ENCODE measurements around the gene VWA5B2.

Gene VWA5B2

GRCh38 chr3:184229394-184230080, at the start of gene VWA5B2:
TSS of gene VWA5B2 (plus strand) at chr3:184229585. CDS start at chr3:184230529, 944 bp downstream.
- no peak for FAIRE-seq

DNA sequence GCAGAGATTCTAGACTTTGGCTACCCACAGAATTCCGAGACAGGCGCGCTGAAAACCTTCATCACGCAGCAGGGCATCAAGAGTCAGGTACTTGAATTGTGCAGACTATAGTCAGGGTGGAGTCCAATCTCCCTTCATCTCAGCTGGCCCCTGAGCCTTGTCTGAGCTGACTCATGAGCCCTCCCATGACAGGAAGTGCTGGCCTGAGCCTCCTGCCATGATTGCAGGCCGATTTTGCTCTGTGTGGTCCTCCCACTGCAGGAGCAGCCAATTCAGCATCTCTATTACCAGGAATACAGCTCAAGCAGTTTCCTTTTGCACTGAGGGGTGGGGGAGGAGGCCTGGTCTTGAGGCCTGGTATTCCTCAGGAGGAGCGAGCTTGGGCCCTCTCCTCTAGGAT, 49.2 kb upstream of the VWA5B2 start:
- FAIRE-seq: no peak

DNA sequence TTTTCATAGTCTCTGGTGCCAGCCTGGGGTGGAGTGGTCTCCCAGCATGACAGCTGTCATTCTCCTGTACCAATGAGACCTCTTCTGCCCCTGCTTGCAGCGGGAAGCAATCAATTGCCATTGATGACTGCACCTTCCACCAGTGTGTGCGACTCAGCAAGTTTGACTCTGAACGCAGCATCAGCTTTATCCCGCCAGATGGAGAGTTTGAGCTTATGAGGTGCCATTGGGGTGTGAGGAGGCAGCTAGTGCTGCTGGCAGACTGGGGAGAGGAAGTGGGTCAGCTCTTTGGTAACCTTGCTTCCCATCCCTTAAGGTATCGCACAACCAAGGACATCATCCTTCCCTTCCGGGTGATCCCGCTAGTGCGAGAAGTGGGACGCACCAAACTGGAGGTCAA, 47.8 kb upstream of the VWA5B2 start:
- FAIRE-seq: no peak

DNA sequence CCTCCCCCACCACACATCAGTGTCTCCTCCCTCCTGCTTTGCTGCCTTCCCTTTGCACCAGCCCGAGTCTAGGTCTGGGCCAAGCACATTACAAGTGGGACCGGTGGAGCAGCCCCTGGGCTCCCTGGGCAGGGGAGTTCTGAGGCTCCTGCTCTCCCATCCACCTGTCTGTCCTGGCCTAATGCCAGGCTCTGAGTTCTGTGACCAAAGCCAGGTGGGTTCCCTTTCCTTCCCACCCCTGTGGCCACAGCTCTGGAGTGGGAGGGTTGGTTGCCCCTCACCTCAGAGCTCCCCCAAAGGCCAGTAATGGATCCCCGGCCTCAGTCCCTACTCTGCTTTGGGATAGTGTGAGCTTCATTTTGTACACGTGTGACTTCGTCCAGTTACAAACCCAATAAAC, 45.7 kb upstream of the VWA5B2 start:
- FAIRE-seq: no peak

- no peak for FAIRE-seq
Measured at GRCh38 chr3:184184546-184185230, 44.7 kb upstream of the VWA5B2 start.

DNA sequence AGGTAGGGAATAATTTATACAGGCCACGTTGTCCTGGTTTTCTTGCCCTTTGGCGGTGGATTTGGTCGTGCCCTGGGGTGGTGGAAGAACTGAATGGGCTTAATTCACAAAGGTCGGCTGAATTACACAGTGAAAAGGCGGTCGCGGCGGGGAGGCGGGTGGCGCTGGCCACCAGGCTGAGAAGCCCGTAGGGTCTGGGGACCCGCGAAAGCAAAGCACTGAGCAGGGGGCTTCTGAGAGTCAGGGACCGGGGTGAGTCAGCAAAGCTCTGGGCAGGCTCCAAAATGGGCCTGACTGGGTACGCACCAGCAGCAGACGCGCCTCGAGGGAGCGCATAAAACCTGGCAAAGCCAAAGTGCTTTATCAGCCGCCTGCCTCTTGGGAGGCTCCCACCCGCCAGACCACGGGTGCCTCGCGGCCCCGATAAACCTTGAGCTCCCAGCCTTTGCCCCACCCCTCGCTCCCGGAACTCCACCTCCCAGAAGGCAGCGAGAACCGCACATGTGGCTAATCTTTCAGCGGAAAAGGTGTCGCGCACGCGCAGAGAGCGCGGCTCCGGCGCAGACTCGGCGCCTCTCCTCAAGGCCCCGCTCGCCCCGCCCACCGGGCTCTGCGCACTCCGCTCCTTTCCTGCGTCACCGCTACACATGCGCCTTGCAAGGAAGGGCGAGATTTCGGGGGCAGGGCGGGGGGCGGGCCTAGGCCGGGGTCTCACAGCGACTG, 43.8 kb upstream of the VWA5B2 start:
- FAIRE-seq: peak; percentile 94

DNA sequence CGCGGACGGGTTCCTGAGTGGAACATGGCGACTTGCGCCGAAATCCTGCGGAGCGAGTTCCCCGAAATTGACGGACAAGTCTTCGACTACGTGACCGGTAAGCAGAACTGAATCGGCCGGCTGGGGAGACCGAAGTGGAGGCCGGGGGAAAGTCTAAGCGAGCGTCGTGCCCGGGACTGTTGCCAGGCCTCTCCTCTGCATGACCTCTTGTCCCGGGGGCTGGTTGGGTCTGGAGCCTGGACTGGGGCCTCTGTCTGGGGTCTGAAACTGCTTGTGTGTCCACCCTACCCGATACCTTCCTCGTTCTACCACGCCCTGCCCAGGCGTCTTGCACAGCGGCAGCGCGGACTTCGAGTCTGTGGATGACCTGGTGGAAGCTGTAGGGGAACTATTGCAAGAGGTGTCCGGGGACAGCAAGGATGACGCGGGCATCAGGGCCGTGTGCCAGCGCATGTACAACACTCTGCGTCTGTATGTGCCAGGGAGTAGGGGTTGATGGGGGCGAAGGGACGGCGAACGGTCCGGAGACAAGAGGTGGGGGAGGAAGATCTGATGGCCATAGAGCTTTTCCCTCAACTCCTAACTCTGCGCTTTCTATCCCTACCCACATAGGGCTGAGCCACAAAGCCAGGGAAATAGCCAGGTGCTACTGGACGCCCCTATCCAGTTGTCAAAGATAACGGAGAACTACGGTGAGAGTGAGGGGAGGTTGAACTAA, 43.0 kb upstream of the VWA5B2 start, which contains the start of gene ABCF3:
Gene ABCF3 (plus strand): TSS at position 16 of the 718 bp plus-strand sequence. CDS start 9 bp downstream, at position 25.
- FAIRE-seq: no peak

- FAIRE-seq: no peak
Measured at GRCh38 chr3:184186902-184187207, 42.5 kb upstream of the VWA5B2 start.

GRCh38 chr3:184188080-184188479, 41.3 kb upstream of the VWA5B2 start:
- FAIRE-seq: no peak

DNA sequence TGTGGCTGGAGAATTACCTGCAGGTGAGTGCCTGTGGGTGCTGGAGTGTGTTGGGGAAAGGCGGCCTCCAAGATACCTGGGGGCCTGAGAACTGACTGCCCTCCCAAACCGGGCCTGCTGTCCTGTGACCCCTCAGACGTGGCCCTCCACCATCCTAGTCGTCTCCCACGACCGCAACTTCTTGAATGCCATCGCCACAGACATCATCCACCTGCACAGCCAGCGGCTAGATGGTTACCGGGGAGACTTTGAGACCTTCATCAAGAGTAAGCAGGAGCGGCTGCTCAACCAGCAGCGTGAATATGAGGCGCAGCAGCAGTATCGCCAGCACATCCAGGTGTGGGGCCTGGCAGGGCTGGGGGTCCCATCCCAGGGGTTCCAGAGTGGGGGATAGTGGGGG, 40.0 kb upstream of the VWA5B2 start:
- FAIRE-seq: no peak

DNA sequence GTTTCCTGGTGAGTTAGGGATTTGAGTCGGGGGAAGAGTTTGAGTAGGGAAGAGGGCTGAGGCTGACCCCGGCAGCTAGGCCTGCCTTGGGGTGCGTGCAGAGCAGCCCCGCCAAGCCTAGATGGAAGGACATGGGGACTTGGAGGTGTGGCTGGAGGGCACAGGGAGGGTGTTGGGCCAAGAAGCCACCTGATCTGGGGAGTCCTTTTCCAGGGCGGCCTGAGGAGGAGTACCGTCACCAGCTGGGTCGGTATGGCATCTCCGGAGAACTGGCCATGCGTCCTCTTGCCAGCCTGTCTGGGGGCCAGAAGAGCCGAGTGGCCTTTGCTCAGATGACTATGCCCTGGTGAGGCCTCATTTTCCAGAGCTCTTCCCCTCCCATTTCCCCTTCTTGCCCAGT, 36.5 kb upstream of the VWA5B2 start:
- FAIRE-seq: no peak

GRCh38 chr3:184193991-184194539, 35.3 kb upstream of the VWA5B2 start:
- no peak for FAIRE-seq

DNA sequence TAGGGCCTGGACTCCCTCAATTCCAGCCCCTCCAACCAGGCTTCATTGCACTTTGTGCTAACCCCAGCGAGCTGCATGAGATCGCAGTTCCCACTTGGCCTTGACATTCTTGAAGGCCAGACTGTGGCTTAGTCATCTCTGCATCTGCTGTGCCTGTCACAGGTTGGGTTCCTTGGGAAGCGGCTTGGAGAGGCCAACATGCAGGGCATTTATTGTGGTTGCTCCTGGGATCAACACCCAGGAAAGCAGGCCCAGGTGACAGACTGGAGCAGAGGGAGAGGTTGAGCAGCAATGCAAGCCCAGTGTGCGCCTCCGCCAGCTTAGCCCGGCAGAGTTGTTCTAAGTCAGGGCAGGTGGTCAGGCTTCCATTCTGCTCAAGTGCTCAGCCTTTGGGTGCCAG, 32.8 kb upstream of the VWA5B2 start:
- FAIRE-seq: no peak

DNA sequence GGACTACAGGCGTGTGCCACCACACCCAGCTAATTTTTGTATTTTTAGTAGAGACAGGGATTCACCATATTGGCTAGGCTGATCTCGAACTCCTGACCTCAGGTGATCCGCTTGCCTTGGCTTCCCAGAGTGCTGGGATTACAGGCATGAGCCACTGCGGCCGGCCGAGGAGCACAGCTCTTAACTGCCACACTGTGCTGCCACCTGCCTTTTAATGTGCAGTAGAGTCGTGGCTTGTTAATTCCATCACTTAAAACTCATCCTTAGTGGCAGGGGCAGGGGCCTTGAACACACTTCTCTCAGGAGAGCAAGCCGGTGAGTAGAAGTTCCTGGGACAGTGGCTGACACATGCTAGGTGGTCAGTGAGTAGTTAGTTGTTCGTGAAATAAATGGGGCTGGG, 30.9 kb upstream of the VWA5B2 start:
- no peak for FAIRE-seq

DNA sequence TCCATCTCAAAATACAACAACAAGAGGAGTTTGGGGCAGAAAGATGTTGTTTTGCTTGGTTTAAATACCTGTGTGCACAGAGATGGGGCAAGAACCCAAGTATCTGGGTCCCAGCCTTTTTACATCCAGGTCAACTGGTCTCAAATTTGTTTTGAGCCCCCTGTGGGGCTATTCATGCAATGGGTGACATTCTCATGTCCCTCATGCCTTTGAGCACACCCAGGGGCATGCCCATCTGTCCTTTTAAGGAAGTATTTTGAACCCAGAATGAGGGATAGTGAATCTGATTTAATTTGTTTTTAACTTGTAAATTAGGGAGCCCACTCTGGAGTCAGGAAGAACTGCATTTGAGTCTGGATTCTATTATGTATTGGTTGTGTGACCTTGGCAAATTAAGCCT, 28.6 kb upstream of the VWA5B2 start:
- no peak for FAIRE-seq

GRCh38 chr3:184203526-184203925, 25.9 kb upstream of the VWA5B2 start:
- no peak for FAIRE-seq

GRCh38 chr3:184209146-184209923, 20.1 kb upstream of the VWA5B2 start:
- FAIRE-seq: no peak

- FAIRE-seq: no peak
Measured at GRCh38 chr3:184211297-184211696, 18.1 kb upstream of the VWA5B2 start.

DNA sequence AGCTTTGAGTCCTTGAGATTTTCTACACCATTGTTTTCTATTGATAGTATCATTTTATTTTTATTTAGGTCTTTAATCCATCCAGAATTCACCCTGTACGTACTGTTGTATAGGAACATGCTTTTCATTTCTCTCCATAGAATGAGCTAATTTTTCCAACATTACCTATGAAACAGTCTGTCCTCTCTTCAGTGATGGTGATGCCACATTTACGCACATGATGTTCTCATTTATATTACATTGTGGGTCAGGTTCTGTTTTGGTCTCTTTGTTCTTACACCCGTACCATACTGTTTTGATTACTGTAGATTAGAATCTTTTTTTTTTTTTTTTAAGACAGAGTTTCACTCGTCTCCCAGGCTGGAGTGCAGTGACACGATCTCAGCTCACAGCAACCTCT, 17.7 kb upstream of the VWA5B2 start:
- FAIRE-seq: no peak

GRCh38 chr3:184218814-184219213, 10.6 kb upstream of the VWA5B2 start:
- no peak for FAIRE-seq

GRCh38 chr3:184222521-184222920, 6.9 kb upstream of the VWA5B2 start:
- no peak for FAIRE-seq

GRCh38 chr3:184223946-184224345, 5.4 kb upstream of the VWA5B2 start:
- FAIRE-seq: no peak
